Inferior parietal cortex (tissue), 1 donor: ENCODE measurements around the gene NOX1.
"Not testable (repeated sequence)": the region's sequence is repeated elsewhere in the genome, so short reads cannot be mapped to it uniquely, and the experiment has no call there.

Experiments used
- DNase-seq: peaks from one replicate; pipeline ENCODE4 v3.0.0-alpha.2; 2016; ENCODE audit errors: extremely low spot score

The NOX1 gene

DNA sequence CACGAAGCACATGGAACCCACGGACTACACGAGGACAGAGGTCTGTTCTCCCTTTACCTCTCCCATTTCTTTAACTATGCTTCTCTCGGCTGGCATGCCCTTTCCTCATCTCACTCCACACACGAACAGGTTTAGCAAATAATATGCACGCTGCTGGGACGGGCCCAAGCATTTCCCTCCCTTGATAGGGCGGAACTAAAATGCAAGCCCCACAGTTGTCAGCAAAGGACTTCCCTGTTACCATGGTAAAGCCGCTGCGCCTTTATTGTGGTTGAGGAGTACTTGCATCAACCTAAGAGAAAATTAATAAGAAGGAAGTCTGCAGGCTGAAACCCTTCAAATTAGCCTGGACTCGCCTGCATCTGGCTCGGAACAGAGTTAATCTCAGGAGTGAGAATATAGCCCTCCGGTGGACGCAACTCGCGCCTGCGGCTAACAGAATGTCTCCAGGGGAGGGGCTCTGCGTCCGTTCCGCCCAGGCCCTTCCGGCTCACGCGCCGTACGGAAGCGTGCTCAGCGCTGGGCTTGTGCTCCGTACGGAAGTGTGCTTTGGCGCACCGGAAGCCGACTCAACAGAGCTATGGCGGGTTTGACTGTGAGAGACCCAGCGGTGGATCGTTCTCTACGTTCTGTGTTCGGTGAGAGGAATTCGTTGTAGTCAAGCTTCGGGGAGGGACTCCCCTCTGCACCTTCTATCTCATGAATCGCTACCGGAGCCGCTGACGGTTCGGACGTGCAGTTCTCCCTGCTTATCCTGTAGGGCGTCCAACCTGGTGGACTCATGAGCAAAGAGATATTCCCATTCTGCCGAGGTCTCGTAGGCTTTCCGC, 54.1 kb downstream of the NOX1 start, which contains the start of gene CSTF2:
Gene CSTF2 (plus strand): TSS at position 555 of the 830 bp plus-strand sequence. CDS start 26 bp downstream, at position 581.
- peak; percentile 77 for DNase-seq

DNA sequence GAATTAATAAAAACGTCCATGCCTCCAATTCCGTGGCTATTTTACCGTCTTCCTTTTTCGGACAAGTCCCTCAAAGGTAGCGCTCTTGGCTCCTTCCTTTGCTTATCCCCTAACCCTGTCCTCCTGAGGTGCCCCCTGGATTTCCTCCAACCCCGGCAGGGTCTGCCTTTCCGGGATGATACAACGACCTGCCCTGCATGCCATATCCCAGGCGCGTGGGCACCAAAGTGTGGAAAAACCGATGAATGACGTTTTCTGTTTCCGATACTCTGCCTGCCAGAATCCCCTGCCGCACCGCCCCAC, 54.7 kb downstream of the NOX1 start:
- DNase-seq: no peak

DNA sequence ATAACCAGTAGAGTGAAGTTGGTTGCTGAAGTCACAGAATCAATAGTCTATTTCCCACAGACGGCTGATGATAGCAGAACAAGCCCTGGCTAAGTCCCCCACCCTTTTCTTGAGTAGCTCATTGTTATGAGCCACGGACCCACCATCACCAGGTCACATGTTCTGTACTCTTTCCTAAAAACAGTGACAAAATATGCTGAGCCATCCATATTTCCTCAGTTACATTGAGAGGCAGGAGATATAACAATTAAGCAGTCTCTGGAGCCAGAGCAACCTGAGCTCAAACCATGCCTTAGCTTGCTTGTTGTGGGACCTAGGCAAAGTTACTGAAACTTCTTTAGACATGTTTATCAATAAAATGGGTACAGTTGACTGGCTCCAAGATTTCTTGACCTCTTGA, 56.8 kb downstream of the NOX1 start:
- no peak for DNase-seq

DNA sequence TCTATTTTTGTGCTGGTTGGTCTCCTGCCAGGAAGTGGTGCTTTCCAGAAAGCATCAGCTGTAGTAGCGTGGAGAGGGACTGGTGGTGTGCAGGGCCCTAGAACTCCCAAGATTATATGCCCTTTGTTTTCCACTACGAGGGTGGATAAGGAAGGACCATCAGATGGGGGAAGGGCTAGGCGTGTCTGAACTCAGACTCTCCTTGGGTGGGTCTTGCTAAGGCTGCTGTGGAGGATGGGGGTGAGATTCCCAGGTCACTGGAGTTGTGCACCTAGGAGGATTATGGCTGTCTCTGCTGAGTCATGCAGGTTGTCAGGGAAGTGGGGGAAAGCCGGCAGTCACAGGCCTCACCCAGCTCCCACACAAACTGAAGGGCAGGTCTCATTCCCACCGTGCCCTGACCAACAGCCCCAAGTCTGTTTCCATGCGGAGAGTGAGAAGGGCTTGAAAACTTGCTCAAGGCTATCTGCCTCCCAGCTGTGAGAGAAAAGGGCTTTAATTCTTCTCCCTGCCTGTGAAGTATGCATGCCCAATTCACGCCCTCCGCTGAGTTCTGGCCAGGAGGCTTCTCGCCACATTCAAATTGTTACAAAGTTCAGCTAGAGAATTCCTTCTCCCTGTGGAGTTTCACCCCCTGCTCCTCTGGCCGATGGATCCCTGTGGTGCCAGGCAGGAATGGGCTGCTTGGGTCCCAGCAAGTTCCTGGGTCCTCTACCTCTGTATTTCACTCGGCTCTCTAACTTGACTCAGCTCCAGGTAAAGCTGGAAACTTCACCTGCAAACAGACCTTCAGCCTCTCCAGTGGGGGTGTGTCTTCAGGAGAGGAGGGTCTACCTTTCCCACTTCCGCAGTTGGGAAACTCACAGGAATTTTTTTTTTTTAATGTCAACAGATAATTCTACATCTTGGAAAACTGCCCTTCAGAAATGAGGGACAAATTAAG, 61.7 kb downstream of the NOX1 start:
- DNase-seq: no peak

DNA sequence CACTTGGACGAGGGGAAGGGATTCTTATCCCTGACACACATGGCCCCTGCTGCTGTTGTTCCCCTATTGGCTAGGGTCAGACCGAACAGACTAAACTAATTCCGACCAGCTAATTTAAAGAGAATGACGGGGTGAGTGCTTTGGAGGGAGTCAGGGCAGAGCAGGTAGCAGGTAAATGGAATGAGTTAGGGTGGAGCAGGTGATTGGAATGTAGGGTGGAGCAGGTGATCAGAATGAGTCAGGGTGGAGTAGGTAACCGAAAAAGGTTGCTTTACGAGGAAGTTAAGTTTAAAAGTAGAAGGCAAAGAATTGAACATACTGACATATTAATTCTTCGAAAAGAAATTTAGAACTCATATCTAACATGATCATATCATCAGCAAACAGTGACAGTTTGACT, 65.9 kb downstream of the NOX1 start:
- DNase-seq: not testable (repeated sequence)

DNA sequence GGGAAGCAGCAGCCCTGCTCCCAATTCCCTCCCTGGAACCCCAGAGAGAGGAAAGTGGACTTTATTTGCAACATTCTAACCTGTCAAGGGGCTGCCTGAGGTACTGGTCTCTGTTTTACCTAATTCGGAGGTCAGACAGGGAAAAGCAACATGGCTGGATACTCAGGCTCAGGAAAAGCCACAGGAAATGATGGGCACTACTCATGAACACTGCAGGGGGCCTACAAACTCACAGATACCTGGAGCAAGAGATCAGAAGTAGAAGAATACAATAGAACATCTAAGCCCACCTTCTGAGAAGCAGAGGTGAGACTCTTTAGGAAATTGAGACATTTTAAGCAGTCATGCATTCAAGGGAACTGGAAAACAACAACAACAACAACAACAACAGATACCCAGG, 69.4 kb downstream of the NOX1 start:
- DNase-seq: no peak

DNA sequence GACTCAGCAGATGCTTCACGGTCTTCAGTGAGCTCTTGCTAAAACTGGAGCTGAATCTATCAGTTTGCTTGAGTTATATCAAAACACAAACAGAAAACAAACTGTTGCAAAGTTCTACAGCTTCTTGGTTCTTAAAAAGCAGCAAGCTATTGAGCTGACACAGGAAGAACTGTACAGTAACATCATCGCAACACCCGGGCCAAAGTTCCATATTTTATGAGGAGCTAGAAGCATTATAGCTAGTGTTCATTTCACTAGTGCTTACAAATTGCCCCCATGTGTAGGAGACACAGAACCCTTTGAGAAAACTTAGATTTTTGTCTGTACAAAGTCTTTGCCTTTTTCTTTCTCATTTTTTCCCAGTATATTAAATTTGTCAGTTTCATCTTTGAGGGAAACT, 71.3 kb downstream of the NOX1 start:
- no peak for DNase-seq

DNA sequence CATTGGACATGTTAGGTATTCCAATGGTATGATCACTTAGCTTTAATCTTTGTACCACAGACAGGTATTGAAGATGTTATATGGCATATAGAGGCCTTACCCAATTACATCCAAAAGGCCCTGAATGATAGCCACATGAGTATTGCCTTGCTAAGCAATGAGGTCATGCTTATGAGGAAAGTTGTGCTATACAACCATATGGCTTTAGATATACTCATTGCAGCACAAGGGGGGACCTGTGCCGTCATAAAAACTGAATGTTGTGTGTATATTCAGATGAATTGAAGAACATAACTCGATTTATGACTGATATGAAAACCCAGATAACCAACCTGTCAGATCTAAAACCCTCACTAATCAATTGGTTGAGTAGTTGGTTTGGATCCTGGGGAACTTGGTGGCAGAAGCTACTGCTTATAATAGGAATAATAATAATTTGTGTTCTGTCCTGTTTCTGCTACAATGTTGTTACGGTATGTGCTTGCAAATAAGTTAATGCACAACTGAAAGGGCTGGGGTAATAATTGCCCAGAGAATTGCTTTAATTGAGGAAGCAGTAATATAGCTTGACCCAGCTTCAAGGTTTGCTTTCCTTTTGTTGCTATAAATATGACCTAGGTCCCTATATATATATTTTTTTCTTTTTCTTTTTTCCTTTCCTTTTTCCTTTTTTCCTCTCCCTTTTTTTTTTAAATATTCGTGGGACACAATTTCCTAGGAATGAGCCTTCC, 75.5 kb downstream of the NOX1 start:
- DNase-seq: no peak

DNA sequence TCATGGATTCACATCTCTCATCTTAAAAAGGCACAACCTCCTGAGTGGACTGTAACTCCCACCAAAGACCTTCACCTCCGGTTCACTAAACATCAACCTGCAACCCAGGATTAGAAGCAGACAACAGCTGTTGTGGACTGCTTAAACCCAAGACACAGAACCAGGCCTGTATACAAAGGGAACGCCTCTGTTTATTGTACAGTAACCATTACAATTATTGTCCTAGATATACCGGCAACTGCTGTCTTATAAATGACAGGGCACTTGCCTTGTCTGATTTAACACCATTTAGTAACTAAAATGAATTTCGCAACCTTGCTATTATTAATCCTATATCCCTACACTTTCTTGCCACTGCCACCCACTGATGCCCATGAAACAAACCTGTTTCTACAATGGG, 76.8 kb downstream of the NOX1 start:
- DNase-seq: no peak

DNA sequence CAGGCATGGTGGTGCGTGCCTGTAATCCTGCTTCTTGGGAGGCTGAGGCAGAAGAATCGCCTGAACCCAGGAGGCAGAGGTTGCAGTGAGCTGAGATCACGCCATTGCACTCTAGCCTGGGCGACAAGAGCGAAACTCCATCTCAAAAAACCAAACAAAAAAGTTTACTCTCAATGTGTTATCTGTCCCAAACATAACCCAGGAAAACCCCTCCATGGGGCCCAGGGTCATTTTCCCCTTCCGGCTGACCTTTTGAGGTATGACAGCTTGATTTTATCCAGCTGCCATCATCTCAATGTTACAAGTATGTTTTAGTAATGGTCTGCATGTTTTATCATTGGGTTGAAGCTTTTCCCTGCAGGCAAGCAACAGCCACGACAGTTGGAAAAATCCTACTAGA, 77.8 kb downstream of the NOX1 start:
- not testable (repeated sequence) for DNase-seq
